HEK293T (cell line): ENCODE measurements around the gene FZR1.
"Not testable (repeated sequence)": the region's sequence is repeated elsewhere in the genome, so short reads cannot be mapped to it uniquely, and the experiment has no call there.

Source experiments
- ARNT ChIP-seq: fragments of 450-650 bp; IDR thresholded peaks from 2 replicates; pipeline ENCODE4 v1.6.1; 2017; ENCODE audit warnings: mild to moderate bottlenecking
- ELF4 ChIP-seq: fragments of 450-650 bp; IDR thresholded peaks from 2 replicates; pipeline ENCODE4 v1.6.1; 2017; ENCODE audit warnings: antibody characterized with exemption
- FOXK2 ChIP-seq: fragments of 450-650 bp; IDR thresholded peaks from 2 replicates; pipeline ENCODE4 v1.6.1; 2016; ENCODE audit warnings: mild to moderate bottlenecking
- FOXM1 ChIP-seq: fragments of 450-650 bp; IDR thresholded peaks from 2 replicates; pipeline ENCODE4 v1.6.1; 2017; ENCODE audit warnings: mild to moderate bottlenecking, borderline replicate concordance
- L3MBTL2 ChIP-seq: fragments of 450-650 bp; conservative IDR thresholded peaks from 2 replicates; pipeline ENCODE4 v1.6.1; 2016; ENCODE audit warnings: mild to moderate bottlenecking
- LEF1 ChIP-seq: fragments of 450-650 bp; IDR thresholded peaks from 2 replicates; pipeline ENCODE4 v1.6.1; 2017; ENCODE audit warnings: mild to moderate bottlenecking, borderline replicate concordance
- NFRKB ChIP-seq: fragments of 450-650 bp; IDR thresholded peaks from 2 replicates; pipeline ENCODE4 v1.6.1; 2016; ENCODE audit warnings: mild to moderate bottlenecking, moderate library complexity
- SUZ12 ChIP-seq: fragments of 450-650 bp; IDR thresholded peaks from 2 replicates; pipeline ENCODE4 v1.6.1; 2016; ENCODE audit warnings: mild to moderate bottlenecking
- TARDBP ChIP-seq: fragments of 450-650 bp; IDR thresholded peaks from 2 replicates; pipeline ENCODE4 v1.6.1; 2016

- not testable (repeated sequence) for TF ChIP-seq FOXK2, TARDBP, FOXM1, ELF4, ARNT, L3MBTL2, LEF1, NFRKB, SUZ12
Observed at GRCh38 chr19:3570042-3570441, 63.9 kb downstream of the FZR1 start.
